ENCODE results near the gene OFD1.

Gene OFD1

GRCh38 chrX:13702111-13702789 is 32.3 kb upstream of the OFD1 start:
- TF ChIP-seq, protein P1, sequence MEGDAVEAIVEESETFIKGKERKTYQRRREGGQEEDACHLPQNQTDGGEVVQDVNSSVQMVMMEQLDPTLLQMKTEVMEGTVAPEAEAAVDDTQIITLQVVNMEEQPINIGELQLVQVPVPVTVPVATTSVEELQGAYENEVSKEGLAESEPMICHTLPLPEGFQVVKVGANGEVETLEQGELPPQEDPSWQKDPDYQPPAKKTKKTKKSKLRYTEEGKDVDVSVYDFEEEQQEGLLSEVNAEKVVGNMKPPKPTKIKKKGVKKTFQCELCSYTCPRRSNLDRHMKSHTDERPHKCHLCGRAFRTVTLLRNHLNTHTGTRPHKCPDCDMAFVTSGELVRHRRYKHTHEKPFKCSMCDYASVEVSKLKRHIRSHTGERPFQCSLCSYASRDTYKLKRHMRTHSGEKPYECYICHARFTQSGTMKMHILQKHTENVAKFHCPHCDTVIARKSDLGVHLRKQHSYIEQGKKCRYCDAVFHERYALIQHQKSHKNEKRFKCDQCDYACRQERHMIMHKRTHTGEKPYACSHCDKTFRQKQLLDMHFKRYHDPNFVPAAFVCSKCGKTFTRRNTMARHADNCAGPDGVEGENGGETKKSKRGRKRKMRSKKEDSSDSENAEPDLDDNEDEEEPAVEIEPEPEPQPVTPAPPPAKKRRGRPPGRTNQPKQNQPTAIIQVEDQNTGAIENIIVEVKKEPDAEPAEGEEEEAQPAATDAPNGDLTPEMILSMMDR (IDR thresholded peaks at IDR 0.05; ENCODE audit: low read depth, low read length) = no peak
- no peak for DNase-seq (ENCODE audit: low read depth in 2 of 2)
- H3K4me3 ChIP-seq (replicated peaks in 1 of 2; ENCODE audit: low read depth in 2 of 2, low read length in 2 of 2) = no peak overlapping the region

- TF ChIP-seq, protein P1 (IDR thresholded peaks at IDR 0.05; ENCODE audit: low read depth, low read length) = no peak
- H3K4me3 ChIP-seq (replicated peaks in 1 of 2; ENCODE audit: low read depth in 2 of 2, low read length in 2 of 2) = no peak overlapping the region
- DNase-seq (ENCODE audit: low read depth in 2 of 2) = no peak
These were observed 31.4 kb upstream of the OFD1 start for GRCh38 chrX:13703135-13703534.

DNA sequence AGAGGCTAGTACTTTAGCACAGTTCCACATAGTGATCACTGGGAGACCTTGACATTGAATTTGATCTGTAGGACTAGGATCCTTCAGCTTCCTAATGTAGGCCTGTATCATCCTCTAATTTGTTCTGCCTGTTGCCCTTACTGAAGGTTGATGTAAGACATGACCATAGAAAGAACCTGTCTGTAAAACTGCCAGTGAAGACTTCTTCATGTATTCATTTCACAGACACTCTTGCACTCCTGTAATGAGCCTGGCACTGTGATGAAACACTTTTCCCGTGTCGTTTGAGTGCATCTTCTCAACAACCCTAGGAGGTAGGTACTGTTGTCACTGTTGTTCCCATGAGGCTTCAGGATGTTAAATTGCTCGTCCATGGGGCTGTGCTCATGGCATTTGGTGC is 31.0 kb upstream of the OFD1 start:
- TF ChIP-seq, protein P1 (IDR thresholded peaks at IDR 0.05; ENCODE audit: low read depth, low read length) = no peak
- DNase-seq (ENCODE audit: low read depth in 2 of 2) = no peak
- no peak overlapping the region for H3K4me3 ChIP-seq (replicated peaks in 1 of 2; ENCODE audit: low read depth in 2 of 2, low read length in 2 of 2)

- TF ChIP-seq, protein P1 (IDR thresholded peaks at IDR 0.05; ENCODE audit: low read depth, low read length) = no peak
- DNase-seq (ENCODE audit: low read depth in 2 of 2) = no peak
- H3K4me3 ChIP-seq (replicated peaks in 1 of 2; ENCODE audit: low read depth in 2 of 2, low read length in 2 of 2) = no peak overlapping the region
These were observed 23.4 kb upstream of the OFD1 start for GRCh38 chrX:13711141-13711540.

GRCh38 chrX:13716455-13716854 is 18.1 kb upstream of the OFD1 start:
- no peak overlapping the region for H3K4me3 ChIP-seq (replicated peaks in 1 of 2; ENCODE audit: low read depth in 2 of 2, low read length in 2 of 2)
- no peak for DNase-seq (ENCODE audit: low read depth in 2 of 2)
- TF ChIP-seq, protein P1 (IDR thresholded peaks at IDR 0.05; ENCODE audit: low read depth, low read length) = no peak

GRCh38 chrX:13716905-13717304 is 17.6 kb upstream of the OFD1 start:
- TF ChIP-seq, protein P1 (IDR thresholded peaks at IDR 0.05; ENCODE audit: low read depth, low read length) = no peak
- no peak overlapping the region for H3K4me3 ChIP-seq (replicated peaks in 1 of 2; ENCODE audit: low read depth in 2 of 2, low read length in 2 of 2)
- no peak for DNase-seq (ENCODE audit: low read depth in 2 of 2)
